ENCODE measurements around the gene RARRES2. TPM values are rescaled to one million over a fixed set of nuclear protein-coding genes. Genes with fewer than 3 reads are reported as not detected.
"Not testable (repeated sequence)": the region's sequence is repeated elsewhere in the genome, so short reads cannot be mapped to it uniquely, and the experiment has no call there.

RARRES2 gene
- total RNA-seq, 1 donor from 2014 or later: not detected

- no peak for DNase-seq (ENCODE audit: extremely low spot score, unreplicated experiment)
- peaks cover 6% of the 10 kb centered on the region for H3K27me3 Mint-ChIP-seq (ENCODE audit: unreplicated experiment)
- H3K4me3 Mint-ChIP-seq (ENCODE audit: unreplicated experiment): no peak overlapping the region
- H3K27ac Mint-ChIP-seq (ENCODE audit: unreplicated experiment): no peak overlapping the region
- H3K9me3 Mint-ChIP-seq (ENCODE audit: unreplicated experiment): no peaks in the 10 kb centered on the region
- H3K36me3 Mint-ChIP-seq (ENCODE audit: unreplicated experiment): no peaks in the 10 kb centered on the region
- no peak for TF ChIP-seq CTCF (IDR thresholded peaks at IDR 0.05)
- H3K4me1 Mint-ChIP-seq (ENCODE audit: unreplicated experiment): no peaks in the 10 kb centered on the region
These were observed 26.7 kb downstream of the RARRES2 start for GRCh38 chr7:150314639-150315239.

GRCh38 chr7:150313870-150314269, 27.6 kb downstream of the RARRES2 start:
- peaks cover 6% of the 10 kb centered on the region for H3K27me3 Mint-ChIP-seq (ENCODE audit: unreplicated experiment)
- no peak overlapping the region for H3K27ac Mint-ChIP-seq (ENCODE audit: unreplicated experiment)
- DNase-seq (ENCODE audit: extremely low spot score, unreplicated experiment): no peak
- no peak overlapping the region for H3K4me3 Mint-ChIP-seq (ENCODE audit: unreplicated experiment)
- TF ChIP-seq CTCF (IDR thresholded peaks at IDR 0.05): no peak
- no peaks in the 10 kb centered on the region for H3K9me3 Mint-ChIP-seq (ENCODE audit: unreplicated experiment)
- no peaks in the 10 kb centered on the region for H3K4me1 Mint-ChIP-seq (ENCODE audit: unreplicated experiment)
- H3K36me3 Mint-ChIP-seq (ENCODE audit: unreplicated experiment): no peaks in the 10 kb centered on the region

DNA sequence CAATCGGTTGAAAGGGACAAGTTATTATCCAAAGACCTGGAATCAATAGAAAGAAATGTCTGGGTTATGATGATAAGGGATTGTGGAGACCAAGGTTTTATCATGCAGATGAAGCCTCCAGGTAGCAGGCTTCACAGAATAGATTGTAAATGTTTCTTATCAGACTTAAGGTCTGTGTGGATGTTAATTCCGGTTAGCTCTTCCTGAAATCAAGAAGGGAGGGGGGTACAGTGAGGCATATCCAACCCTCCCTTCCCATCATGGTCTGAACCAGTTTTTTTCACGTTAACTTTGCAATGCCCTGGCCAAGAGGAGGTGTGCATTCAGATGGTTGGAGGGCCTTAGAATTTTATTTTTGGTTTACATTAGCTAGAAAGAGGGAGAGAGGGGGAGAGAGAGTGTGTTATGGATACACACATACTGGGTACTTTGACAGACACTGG, 28.0 kb downstream of the RARRES2 start:
- TF ChIP-seq CTCF (IDR thresholded peaks at IDR 0.05): no peak
- Mint-ChIP-seq H3K36me3 (ENCODE audit: unreplicated experiment) (no peaks in the 10 kb centered on the region), H3K27me3 (ENCODE audit: unreplicated experiment) (peaks cover 6% of the 10 kb centered on the region), H3K4me1 (ENCODE audit: unreplicated experiment) (no peaks in the 10 kb centered on the region), H3K27ac (ENCODE audit: unreplicated experiment) (no peak overlapping the region), H3K9me3 (ENCODE audit: unreplicated experiment) (no peaks in the 10 kb centered on the region), H3K4me3 (ENCODE audit: unreplicated experiment) (no peak overlapping the region)
- DNase-seq (ENCODE audit: extremely low spot score, unreplicated experiment): no peak

- H3K36me3 Mint-ChIP-seq (ENCODE audit: unreplicated experiment); H3K9me3 Mint-ChIP-seq (ENCODE audit: unreplicated experiment); H3K4me3 Mint-ChIP-seq (ENCODE audit: unreplicated experiment); DNase-seq (ENCODE audit: extremely low spot score, unreplicated experiment); H3K4me1 Mint-ChIP-seq (ENCODE audit: unreplicated experiment); H3K27ac Mint-ChIP-seq (ENCODE audit: unreplicated experiment); H3K27me3 Mint-ChIP-seq (ENCODE audit: unreplicated experiment): not testable (repeated sequence)
These were observed 28.6 kb downstream of the RARRES2 start for GRCh38 chr7:150312649-150313366.

- Mint-ChIP-seq H3K27me3 (ENCODE audit: unreplicated experiment) (no peaks in the 10 kb centered on the region), H3K27ac (ENCODE audit: unreplicated experiment) (no peak overlapping the region), H3K36me3 (ENCODE audit: unreplicated experiment) (no peaks in the 10 kb centered on the region), H3K4me3 (ENCODE audit: unreplicated experiment) (no peak overlapping the region), H3K9me3 (ENCODE audit: unreplicated experiment) (no peaks in the 10 kb centered on the region), H3K4me1 (ENCODE audit: unreplicated experiment) (no peaks in the 10 kb centered on the region)
- TF ChIP-seq CTCF (IDR thresholded peaks at IDR 0.05): no peak
- DNase-seq (ENCODE audit: extremely low spot score, unreplicated experiment): no peak
These were observed 29.7 kb downstream of the RARRES2 start for GRCh38 chr7:150311711-150312110.

Measured in osteocyte (in vitro differentiated cells).